Thyroid gland (tissue), 4 donors: ENCODE data around the gene IFIT2.

Source experiments
- CTCF ChIP-seq, 6 experiments: fragments of 200-600 bp in 3 of 6; fragments of 450-650 bp in 3 of 6; sonication (generic) in 3 of 6; IDR thresholded peaks; one replicate each; pipeline ENCODE4 v1.5.1; 2016 to 2019; ENCODE audit warnings: antibody characterized with exemption in 6 of 6, mild to moderate bottlenecking in 2 of 6, inconsistent platforms in 1 of 6, moderate library complexity in 1 of 6
- POLR2A ChIP-seq, 2 donors: fragments of 450-650 bp; IDR thresholded peaks; one replicate each; pipeline ENCODE4 v1.6.1; 2017; ENCODE audit warnings: antibody characterized with exemption in 2 of 2, mild to moderate bottlenecking in 2 of 2, moderate library complexity in 1 of 2

GRCh38 chr10:89330537-89331212 lies 28.8 kb downstream of the IFIT2 start:
- TF ChIP-seq CTCF (IDR thresholded peaks at IDR 0.05) (no peak), POLR2A (IDR thresholded peaks at IDR 0.05) (no peak)
